ENCODE measurements around the gene FJX1. TPM values are rescaled to one million over a fixed set of nuclear protein-coding genes. Genes with fewer than 3 reads are reported as not detected.

FJX1 gene
- total RNA-seq, 2 donors from 2014 or later: 11.7 to 17.4 TPM

DNA sequence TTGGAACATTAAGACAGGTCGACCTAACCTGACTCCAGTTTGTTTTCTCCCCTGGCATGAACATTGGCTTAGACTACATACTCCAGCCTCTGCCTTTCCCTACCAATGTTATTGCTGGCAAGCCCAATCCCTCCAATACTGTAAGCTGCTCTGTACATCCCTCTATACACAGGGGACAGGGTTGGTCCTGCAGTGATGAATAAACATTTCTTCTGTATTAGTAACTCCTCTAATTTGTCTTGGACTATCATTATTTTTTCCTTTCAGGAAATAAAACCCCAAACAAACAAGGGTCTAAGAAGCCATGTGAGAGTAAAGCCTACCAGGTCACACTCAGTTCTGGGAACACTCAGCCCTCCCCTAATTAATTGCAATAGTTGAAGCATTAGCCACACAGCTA lies 35.1 kb upstream of the FJX1 start:
- H3K27me3 ChIP-seq (ENCODE audit: control insufficient read depth, insufficient read depth, low read length, poor library complexity, severe bottlenecking): no peaks in the 10 kb centered on the region
- no peak overlapping the region for H3K9ac ChIP-seq (ENCODE audit: extremely low read depth, low read length, poor library complexity, severe bottlenecking)
- Mint-ChIP-seq H3K36me3 (ENCODE audit: low read depth) (no peaks in the 10 kb centered on the region), H3K4me3 (no peak overlapping the region), H3K9me3 (no peaks in the 10 kb centered on the region), H3K27me3 (ENCODE audit: insufficient read depth) (peaks cover 2% of the 10 kb centered on the region), H3K27ac (no peak overlapping the region), H3K4me1 (peaks cover 21% of the 10 kb centered on the region)
- no peak for DNase-seq
- H3K27ac ChIP-seq (ENCODE audit: low read depth, low read length): no peak overlapping the region
- peaks cover 7% of the 10 kb centered on the region for H3K4me1 ChIP-seq (ENCODE audit: control insufficient read depth, insufficient read depth, low read length)
- H3K36me3 ChIP-seq (ENCODE audit: control insufficient read depth, insufficient read depth, low read length): no peaks in the 10 kb centered on the region
- no peaks in the 10 kb centered on the region for H3K9me3 ChIP-seq (ENCODE audit: control insufficient read depth, low read length)
- TF ChIP-seq CTCF (conservative IDR thresholded peaks at IDR 0.05): no peak
- whole genome bisulfite sequencing, 2 experiments (ENCODE audit: insufficient coverage in 1 of 2, insufficient read length in 1 of 2): 85 to 100% methylated on average over 1 of the region's 1 CpG
- H3K4me3 ChIP-seq (ENCODE audit: low read length): no peak overlapping the region

DNA sequence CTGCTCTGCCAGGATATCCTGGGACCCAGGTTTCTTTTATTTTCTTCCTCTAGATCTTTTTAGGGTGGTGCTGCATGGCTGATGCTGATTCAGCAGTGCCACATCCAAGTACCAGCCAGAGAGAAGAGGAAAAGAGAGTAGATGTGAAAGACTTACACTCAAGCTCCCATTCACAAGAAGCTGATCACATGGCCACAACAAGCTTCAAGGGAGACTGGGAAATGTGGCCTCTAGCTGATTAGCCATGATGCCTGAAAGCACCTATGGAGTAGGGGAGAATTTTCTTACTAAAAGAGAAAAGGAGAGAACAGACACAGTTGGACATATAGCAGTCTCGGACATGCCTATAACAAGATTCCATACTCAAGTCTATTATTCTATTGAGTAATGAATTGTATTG lies 34.4 kb upstream of the FJX1 start:
- H3K9me3 Mint-ChIP-seq: no peaks in the 10 kb centered on the region
- TF ChIP-seq CTCF (conservative IDR thresholded peaks at IDR 0.05): no peak
- H3K4me3 ChIP-seq (ENCODE audit: low read length): no peak overlapping the region
- H3K27ac ChIP-seq (ENCODE audit: low read depth, low read length): no peak overlapping the region
- no peak overlapping the region for H3K9ac ChIP-seq (ENCODE audit: extremely low read depth, low read length, poor library complexity, severe bottlenecking)
- no peaks in the 10 kb centered on the region for H3K36me3 Mint-ChIP-seq (ENCODE audit: low read depth)
- H3K27me3 Mint-ChIP-seq (ENCODE audit: insufficient read depth): peaks cover 2% of the 10 kb centered on the region
- H3K4me1 ChIP-seq (ENCODE audit: control insufficient read depth, insufficient read depth, low read length): peaks cover 7% of the 10 kb centered on the region
- H3K27ac Mint-ChIP-seq: no peak overlapping the region
- no peaks in the 10 kb centered on the region for H3K36me3 ChIP-seq (ENCODE audit: control insufficient read depth, insufficient read depth, low read length)
- DNase-seq: no peak
- no peaks in the 10 kb centered on the region for H3K9me3 ChIP-seq (ENCODE audit: control insufficient read depth, low read length)
- whole genome bisulfite sequencing, 2 experiments (ENCODE audit: insufficient coverage in 1 of 2, insufficient read length in 1 of 2): no CpG with 5 or more reads among the region's 1 CpG
- H3K27me3 ChIP-seq (ENCODE audit: control insufficient read depth, insufficient read depth, low read length, poor library complexity, severe bottlenecking): no peaks in the 10 kb centered on the region
- no peak overlapping the region for H3K4me3 Mint-ChIP-seq
- H3K4me1 Mint-ChIP-seq: peaks cover 28% of the 10 kb centered on the region

DNA sequence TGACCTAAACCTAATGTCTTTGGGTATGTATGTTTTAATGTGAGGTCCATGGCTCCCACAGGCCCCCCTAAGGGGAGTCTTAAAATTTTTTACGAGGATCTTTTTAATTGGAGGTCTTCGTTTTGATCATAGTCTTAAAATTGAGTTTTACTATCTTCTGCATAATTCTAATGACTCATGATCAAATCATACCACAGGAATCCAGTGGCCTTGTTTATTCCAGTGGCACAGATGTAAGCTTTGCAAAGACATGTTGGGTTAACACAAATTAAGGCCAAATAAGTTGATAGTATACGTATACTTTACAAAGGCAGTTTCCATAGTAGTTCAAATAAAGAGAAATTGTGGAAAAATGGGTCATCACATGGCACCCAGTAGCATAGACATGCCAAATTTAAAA lies 33.9 kb upstream of the FJX1 start:
- Histone ChIP-seq H3K27ac (ENCODE audit: low read depth, low read length) (no peak overlapping the region), H3K36me3 (ENCODE audit: control insufficient read depth, insufficient read depth, low read length) (no peaks in the 10 kb centered on the region), H3K4me3 (ENCODE audit: low read length) (no peak overlapping the region), H3K27me3 (ENCODE audit: control insufficient read depth, insufficient read depth, low read length, poor library complexity, severe bottlenecking) (no peaks in the 10 kb centered on the region), H3K9ac (ENCODE audit: extremely low read depth, low read length, poor library complexity, severe bottlenecking) (no peak overlapping the region), H3K4me1 (ENCODE audit: control insufficient read depth, insufficient read depth, low read length) (peaks cover 7% of the 10 kb centered on the region), H3K9me3 (ENCODE audit: control insufficient read depth, low read length) (no peaks in the 10 kb centered on the region)
- H3K27ac Mint-ChIP-seq: no peak overlapping the region
- no peaks in the 10 kb centered on the region for H3K36me3 Mint-ChIP-seq (ENCODE audit: low read depth)
- H3K4me3 Mint-ChIP-seq: no peak overlapping the region
- TF ChIP-seq CTCF (conservative IDR thresholded peaks at IDR 0.05): no peak
- WGBS, 2 experiments (ENCODE audit: insufficient coverage in 1 of 2, insufficient read length in 1 of 2): 91 to 100% methylated on average over 1 to 3 of the region's 3 CpGs
- DNase-seq: no peak
- peaks cover 31% of the 10 kb centered on the region for H3K4me1 Mint-ChIP-seq
- H3K27me3 Mint-ChIP-seq (ENCODE audit: insufficient read depth): peaks cover 5% of the 10 kb centered on the region
- H3K9me3 Mint-ChIP-seq: no peaks in the 10 kb centered on the region
